GM23248 (cell line): Measurements from ENCODE around the gene GATAD2B. TPM values are rescaled to one million over a fixed set of nuclear protein-coding genes. Genes with fewer than 3 reads are reported as not detected.
A peak's percentile ranks its signal among the peaks of the same experiment; 100 is the strongest.
"Not testable (repeated sequence)": the region's sequence is repeated elsewhere in the genome, so short reads cannot be mapped to it uniquely, and the experiment has no call there.

Source experiments
- DNase-seq: peaks from one replicate; pipeline ENCODE4 v3.0.0-alpha.2; 2015
- H2AFZ ChIP-seq: fragments of 200-600 bp; sonication (generic); 2 replicates; pipeline ENCODE4 v1.6.1; 2016; ENCODE audit warnings: antibody characterized with exemption
- H3F3A ChIP-seq: fragments of 200-600 bp; sonication (generic); 2 replicates; pipeline ENCODE4 v1.6.1; 2016; ENCODE audit warnings: mild to moderate bottlenecking, antibody characterized with exemption, mixed run types; ENCODE audit not compliant: insufficient read depth
- H3K27ac ChIP-seq: fragments of 200-600 bp; sonication (generic); 2 replicates; pipeline ENCODE4 v1.5.1; 2016; ENCODE audit warnings: mild to moderate bottlenecking
- H3K27me3 ChIP-seq: fragments of 200-600 bp; sonication (generic); replicated peaks from 2 replicates; pipeline ENCODE4 v1.6.1; 2016; ENCODE audit warnings: mild to moderate bottlenecking; ENCODE audit not compliant: insufficient read depth
- H3K36me3 ChIP-seq: fragments of 200-600 bp; sonication (generic); 2 replicates; pipeline ENCODE4 v1.6.1; 2016; ENCODE audit warnings: low read depth, mild to moderate bottlenecking
- H3K4me1 ChIP-seq: fragments of 200-600 bp; sonication (generic); 2 replicates; pipeline ENCODE4 v1.6.1; 2016; ENCODE audit warnings: mild to moderate bottlenecking; ENCODE audit not compliant: insufficient read depth
- H3K4me2 ChIP-seq: fragments of 200-600 bp; sonication (generic); one replicate; pipeline ENCODE4 v1.6.1; 2016; ENCODE audit warnings: mild to moderate bottlenecking; ENCODE audit not compliant: unreplicated experiment
- H3K4me3 ChIP-seq: fragments of 200-600 bp; sonication (generic); 2 replicates; pipeline ENCODE4 v1.5.1; 2016; ENCODE audit warnings: mild to moderate bottlenecking
- H3K79me2 ChIP-seq: fragments of 200-600 bp; sonication (generic); 2 replicates; pipeline ENCODE4 v1.6.1; 2016; ENCODE audit warnings: mild to moderate bottlenecking; ENCODE audit not compliant: insufficient read depth
- H3K9ac ChIP-seq: fragments of 200-600 bp; sonication (generic); 2 replicates; pipeline ENCODE4 v1.6.1; 2016; ENCODE audit warnings: mild to moderate bottlenecking
- H3K9me2 ChIP-seq: fragments of 200-600 bp; sonication (generic); 2 replicates; pipeline ENCODE4 v1.6.1; 2016; ENCODE audit warnings: mixed run types, mild to moderate bottlenecking, moderate library complexity; ENCODE audit not compliant: insufficient read depth
- H3K9me3 ChIP-seq: fragments of 200-600 bp; sonication (generic); one replicate; pipeline ENCODE4 v1.6.1; 2017; ENCODE audit warnings: low read depth
- H4K20me1 ChIP-seq: fragments of 200-600 bp; sonication (generic); 2 replicates; pipeline ENCODE4 v1.6.0; 2016; ENCODE audit not compliant: insufficient read depth
- EZH2 ChIP-seq: fragments of 200-600 bp; sonication (generic); IDR thresholded peaks from 2 replicates; pipeline ENCODE4 v1.6.1; 2018; ENCODE audit warnings: antibody characterized with exemption, mild to moderate bottlenecking; ENCODE audit not compliant: insufficient read depth, poor library complexity, severe bottlenecking
- EZH2phosphoT487 ChIP-seq: fragments of 200-600 bp; sonication (generic); IDR thresholded peaks from 2 replicates; pipeline ENCODE4 v1.6.1; 2018; ENCODE audit warnings: antibody characterized with exemption, moderate library complexity, mild to moderate bottlenecking, low read depth; ENCODE audit not compliant: insufficient read depth
- WGBS, 2 experiments: methylation state at CpG; one replicate each; pipeline ENCODE4 v1.1.6; 2015 to 2017; ENCODE audit warnings: low lambda C conversion rate in 2 of 2, low coverage in 1 of 2; ENCODE audit errors: missing lambda C conversion rate in 2 of 2; 5-methylcytosine and 5-hydroxymethylcytosine counted together
- in situ Hi-C: fragments of 300-500 bp; cut with MboI; formaldehyde crosslinking; loops from 2 replicates; pipeline ENCODE4 v1.15.0; 2020
- polyA plus RNA-seq: library from polyadenylated mRNA; unstranded; fragments of >200 nt; fragmentation: Nextera tagmentation; extraction: Ambion mirVana; gene quantifications from 2 replicates; pipeline ENCODE4 v1.2.1, GENCODE V29; 2016
- total RNA-seq: library from RNA; depleted of rRNA; stranded (reverse); fragments of >200 nt; shearing (Covaris generic); gene quantifications from 2 replicates; pipeline ENCODE4 v1.2.3, GENCODE V29; 2014

Gene GATAD2B
- total and polyA plus RNA-seq, 2 experiments from 2014 or later, result 3.3 to 3.9 TPM

GRCh38 chr1:153919876-153920852 is 2.6 kb downstream of the GATAD2B start:
- peak; percentile 52 for DNase-seq
- TF ChIP-seq EZH2 (no peak), EZH2phosphoT487 (no peak)
- Histone ChIP-seq H3K27me3 (no peaks in the 10 kb centered on the region), H3K36me3 (no peaks in the 10 kb centered on the region), H2AFZ (no peak overlapping the region), H3K9ac (peak overlapping the region; percentile 84; the same call in 1 of the 2 replicates), H3K4me1 (peaks cover 30% of the 10 kb centered on the region), H4K20me1 (peaks cover 23% of the 10 kb centered on the region), H3F3A (peaks cover 41% of the 10 kb centered on the region), H3K79me2 (peaks cover 71% of the 10 kb centered on the region), H3K9me2 (no peaks in the 10 kb centered on the region), H3K27ac (peak overlapping the region; percentile 16; the same call in 1 of the 2 replicates), H3K4me3 (peak overlapping the region; percentile 96), H3K9me3 (no peaks in the 10 kb centered on the region), H3K4me2 (peak overlapping the region; percentile 88)
- 27 to 28% methylated on average over 4 of the region's 4 CpGs for WGBS, 2 experiments
- in situ Hi-C loops, result no loop called here

GRCh38 chr1:153916297-153916696 is 6.5 kb downstream of the GATAD2B start:
- H3K27ac ChIP-seq, result no peak overlapping the region
- H3K9me2 ChIP-seq, result no peaks in the 10 kb centered on the region
- H3K79me2 ChIP-seq, result peaks cover 100% of the 10 kb centered on the region
- no peak overlapping the region for H3K4me3 ChIP-seq
- H2AFZ ChIP-seq, result no peak overlapping the region
- H3K36me3 ChIP-seq, result no peaks in the 10 kb centered on the region
- no peak for TF ChIP-seq EZH2phosphoT487
- no peak for TF ChIP-seq EZH2
- H3K27me3 ChIP-seq, result no peaks in the 10 kb centered on the region
- H3K9ac ChIP-seq, result no peak overlapping the region
- peaks cover 16% of the 10 kb centered on the region for H3F3A ChIP-seq
- peaks cover 26% of the 10 kb centered on the region for H4K20me1 ChIP-seq
- 86% methylated on average over 4 of the region's 4 CpGs for WGBS, 2 experiments
- H3K4me2 ChIP-seq, result no peak overlapping the region
- H3K4me1 ChIP-seq, result peaks cover 18% of the 10 kb centered on the region
- in situ Hi-C loops, result no loop called here
- DNase-seq, result no peak
- no peaks in the 10 kb centered on the region for H3K9me3 ChIP-seq

GRCh38 chr1:153912349-153912748 is 10.4 kb downstream of the GATAD2B start:
- Histone ChIP-seq H3K27ac (no peak overlapping the region), H3K4me3 (no peak overlapping the region), H4K20me1 (peaks cover 11% of the 10 kb centered on the region; the same call in 1 of the 2 replicates), H3K9me2 (no peaks in the 10 kb centered on the region), H2AFZ (no peak overlapping the region), H3K27me3 (no peaks in the 10 kb centered on the region), H3K79me2 (peaks cover 100% of the 10 kb centered on the region), H3K4me2 (no peak overlapping the region), H3F3A (no peaks in the 10 kb centered on the region), H3K9me3 (no peaks in the 10 kb centered on the region), H3K36me3 (no peaks in the 10 kb centered on the region), H3K9ac (no peak overlapping the region), H3K4me1 (no peaks in the 10 kb centered on the region)
- TF ChIP-seq EZH2, result no peak
- no peak for TF ChIP-seq EZH2phosphoT487
- in situ Hi-C loops, result no loop called here
- 94 to 100% methylated on average over 2 of the region's 2 CpGs for WGBS, 2 experiments
- DNase-seq, result no peak

- H3K27me3 ChIP-seq, H2AFZ ChIP-seq, H3K9ac ChIP-seq, H3K4me3 ChIP-seq, H3K9me2 ChIP-seq, H3K4me2 ChIP-seq, H3F3A ChIP-seq, H3K36me3 ChIP-seq, H3K9me3 ChIP-seq, in situ Hi-C loops, DNase-seq, H3K27ac ChIP-seq, H3K4me1 ChIP-seq: not testable (repeated sequence)
- Histone ChIP-seq H3K79me2 (peaks cover 100% of the 10 kb centered on the region), H4K20me1 (0 out of 2 replicates have a peak, but pooled peaks cover 11% of the 10 kb centered on the region)
- 96 to 97% methylated on average over 6 of the region's 6 CpGs for WGBS, 2 experiments
Measured at GRCh38 chr1:153910560-153910959, 12.2 kb downstream of the GATAD2B start.
